Activated CD8-positive, alpha-beta T cell treated with anti-CD3 and anti-CD28 coated beads for 36 hours (primary cell): ENCODE results near the gene KCP. TPM values are rescaled to one million over a fixed set of nuclear protein-coding genes. Genes with fewer than 3 reads are reported as not detected.

Experiments
- ATAC-seq: fragments of 200-7000 bp; cut with Tn5 transposase; one replicate; pipeline ENCODE4 v1.10.0; 2021; ENCODE audit warnings: mild to moderate bottlenecking, moderate library complexity
- CTCF ChIA-PET: fragments of 350-600 bp; sonication (Branson Sonifier 250); formaldehyde crosslinking; loops from one replicate; lab custom pipeline; 2021; ENCODE audit warnings: antibody characterized with exemption; lab: Charles Lee
- POLR2A ChIA-PET: fragments of 350-600 bp; sonication (Branson Sonifier 250); formaldehyde crosslinking; loops from one replicate; lab custom pipeline; 2021; ENCODE audit warnings: antibody characterized with exemption; lab: Charles Lee
- DNase-seq: peaks from one replicate; pipeline ENCODE4 v3.0.0-alpha.2; 2020
- H3K27ac Mint-ChIP-seq: one replicate; pipeline ENCODE4 v1.8.0; 2021; ENCODE audit warnings: mild to moderate bottlenecking, mixed read lengths
- H3K27me3 Mint-ChIP-seq: one replicate; pipeline ENCODE4 v1.8.0; 2021; ENCODE audit warnings: mixed read lengths
- H3K36me3 Mint-ChIP-seq: one replicate; pipeline ENCODE4 v1.8.0; 2021; ENCODE audit warnings: low read depth, mixed read lengths
- H3K4me1 Mint-ChIP-seq: one replicate; pipeline ENCODE4 v1.8.0; 2021; ENCODE audit warnings: low read depth, mixed read lengths
- H3K4me3 Mint-ChIP-seq: one replicate; pipeline ENCODE4 v1.8.0; 2021; ENCODE audit warnings: mild to moderate bottlenecking, moderate library complexity, mixed read lengths
- H3K9me3 Mint-ChIP-seq: one replicate; pipeline ENCODE4 v1.8.0; 2021; ENCODE audit warnings: mixed read lengths
- intact Hi-C: fragments of 100-400 bp; cut with micrococcal nuclease; formaldehyde crosslinking; loops from one replicate; pipeline ENCODE4 v1.10.0; 2022
- total RNA-seq, 2 experiments: library from RNA; stranded (reverse); gene quantifications; one replicate each; pipeline ENCODE4 v1.2.3, GENCODE V29; 2021
- TF ChIP-seq, protein P1 (sequence below): fragments of 200-600 bp; IDR thresholded peaks from one replicate; pipeline ENCODE4 v1.8.0; 2022; ENCODE audit warnings: antibody characterized with exemption, mild to moderate bottlenecking

KCP gene
- total RNA-seq, 2 experiments from 2014 or later = not detected

DNA sequence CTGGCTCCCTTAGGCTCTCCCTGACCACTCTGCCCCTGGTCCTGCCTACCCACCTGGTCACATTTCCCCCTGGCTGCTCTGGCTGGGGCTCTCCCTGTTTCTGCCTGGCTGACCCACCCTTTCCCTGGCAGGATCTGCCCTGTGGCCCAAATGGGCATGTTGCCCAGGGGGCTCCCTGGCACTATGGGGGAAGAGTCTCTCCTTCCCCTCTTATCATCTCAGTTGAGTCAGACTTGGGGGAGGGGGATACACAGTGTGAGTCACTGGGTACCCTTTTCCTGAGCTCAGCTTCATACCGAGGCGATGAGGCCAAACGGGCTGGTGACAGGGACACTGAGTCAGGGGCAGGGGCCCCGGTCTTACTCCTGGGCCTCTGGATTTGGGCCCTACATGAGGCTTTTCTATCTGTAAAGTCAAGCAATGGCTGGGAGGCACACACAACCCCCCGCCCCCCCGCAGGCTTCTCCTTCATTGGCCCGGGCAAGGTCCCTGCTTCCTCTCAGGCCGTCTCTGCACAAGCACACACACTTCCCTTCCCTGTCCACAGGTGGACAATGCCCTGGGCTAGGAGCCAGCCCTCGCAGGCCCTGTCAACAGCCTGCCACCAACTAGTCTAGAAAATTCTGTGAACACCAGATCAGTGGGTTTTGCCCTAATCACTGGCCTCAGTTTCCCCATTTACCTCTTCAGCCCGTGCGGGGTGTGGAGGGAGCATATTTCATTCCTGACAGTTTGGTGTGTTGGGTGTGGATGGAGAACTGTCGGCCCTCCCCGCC is 80.9 kb downstream of the KCP start:
- CTCF ChIA-PET = no interaction called here
- intact Hi-C loops = no loop called here
- Mint-ChIP-seq H3K4me1 (peaks cover 15% of the 10 kb centered on the region), H3K27ac (no peak overlapping the region), H3K9me3 (no peaks in the 10 kb centered on the region), H3K36me3 (no peaks in the 10 kb centered on the region), H3K27me3 (peaks cover 38% of the 10 kb centered on the region), H3K4me3 (no peak overlapping the region)
- POLR2A ChIA-PET = no interaction called here
- DNase-seq (peak; percentile 16), ATAC-seq (no peak)
- TF ChIP-seq, protein P1, sequence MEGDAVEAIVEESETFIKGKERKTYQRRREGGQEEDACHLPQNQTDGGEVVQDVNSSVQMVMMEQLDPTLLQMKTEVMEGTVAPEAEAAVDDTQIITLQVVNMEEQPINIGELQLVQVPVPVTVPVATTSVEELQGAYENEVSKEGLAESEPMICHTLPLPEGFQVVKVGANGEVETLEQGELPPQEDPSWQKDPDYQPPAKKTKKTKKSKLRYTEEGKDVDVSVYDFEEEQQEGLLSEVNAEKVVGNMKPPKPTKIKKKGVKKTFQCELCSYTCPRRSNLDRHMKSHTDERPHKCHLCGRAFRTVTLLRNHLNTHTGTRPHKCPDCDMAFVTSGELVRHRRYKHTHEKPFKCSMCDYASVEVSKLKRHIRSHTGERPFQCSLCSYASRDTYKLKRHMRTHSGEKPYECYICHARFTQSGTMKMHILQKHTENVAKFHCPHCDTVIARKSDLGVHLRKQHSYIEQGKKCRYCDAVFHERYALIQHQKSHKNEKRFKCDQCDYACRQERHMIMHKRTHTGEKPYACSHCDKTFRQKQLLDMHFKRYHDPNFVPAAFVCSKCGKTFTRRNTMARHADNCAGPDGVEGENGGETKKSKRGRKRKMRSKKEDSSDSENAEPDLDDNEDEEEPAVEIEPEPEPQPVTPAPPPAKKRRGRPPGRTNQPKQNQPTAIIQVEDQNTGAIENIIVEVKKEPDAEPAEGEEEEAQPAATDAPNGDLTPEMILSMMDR = no peak

DNA sequence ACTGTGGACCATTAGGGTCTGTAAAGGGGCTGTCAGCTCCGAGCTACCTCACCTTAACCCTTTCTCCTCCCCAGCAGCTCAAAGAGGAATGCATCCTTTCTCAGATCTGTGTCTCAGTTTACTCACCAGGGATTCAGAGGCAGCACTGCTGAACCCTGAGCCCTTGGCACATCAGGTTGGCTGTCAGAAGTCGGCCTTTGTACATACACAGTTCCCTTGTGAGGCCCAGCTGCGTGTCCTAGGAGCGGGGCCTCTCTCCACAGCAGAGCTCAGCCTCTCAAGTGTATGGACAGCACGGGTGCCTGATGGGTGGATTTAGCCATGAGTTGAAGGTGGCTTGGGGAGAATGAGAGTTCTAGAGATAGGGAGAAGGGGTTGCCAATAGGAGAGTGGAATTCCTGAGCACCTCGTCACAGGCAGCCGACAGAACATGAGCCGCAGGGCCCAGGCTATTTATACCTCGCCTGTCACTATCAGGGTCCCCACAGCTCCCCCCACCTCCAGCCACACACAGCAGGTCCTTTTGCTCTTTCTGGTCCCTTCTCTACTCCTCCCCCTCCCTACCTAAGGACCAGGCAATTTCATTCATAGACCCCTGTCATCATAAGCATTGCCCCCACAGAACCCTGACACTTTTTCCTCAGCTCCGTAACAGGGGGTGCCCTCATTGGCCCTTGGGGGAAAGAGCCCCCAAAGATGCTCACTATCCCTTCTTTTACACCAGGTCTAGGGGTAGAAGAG is 82.4 kb downstream of the KCP start:
- ChIA-PET POLR2A (no interaction called here), CTCF (interaction anchor here (1.0 to 1.2 kb wide), 2 partner anchors 55 to 103 kb away, joined by 3 read pairs; no protein-coding TSS in a partner anchor)
- H3K36me3 Mint-ChIP-seq = no peaks in the 10 kb centered on the region
- peaks cover 15% of the 10 kb centered on the region for H3K4me1 Mint-ChIP-seq
- H3K4me3 Mint-ChIP-seq = no peak overlapping the region
- ATAC-seq (no peak), DNase-seq (no peak)
- intact Hi-C loops = no loop called here
- TF ChIP-seq, protein P1 = no peak
- H3K27ac Mint-ChIP-seq = no peak overlapping the region
- H3K9me3 Mint-ChIP-seq = no peaks in the 10 kb centered on the region
- peaks cover 38% of the 10 kb centered on the region for H3K27me3 Mint-ChIP-seq

DNA sequence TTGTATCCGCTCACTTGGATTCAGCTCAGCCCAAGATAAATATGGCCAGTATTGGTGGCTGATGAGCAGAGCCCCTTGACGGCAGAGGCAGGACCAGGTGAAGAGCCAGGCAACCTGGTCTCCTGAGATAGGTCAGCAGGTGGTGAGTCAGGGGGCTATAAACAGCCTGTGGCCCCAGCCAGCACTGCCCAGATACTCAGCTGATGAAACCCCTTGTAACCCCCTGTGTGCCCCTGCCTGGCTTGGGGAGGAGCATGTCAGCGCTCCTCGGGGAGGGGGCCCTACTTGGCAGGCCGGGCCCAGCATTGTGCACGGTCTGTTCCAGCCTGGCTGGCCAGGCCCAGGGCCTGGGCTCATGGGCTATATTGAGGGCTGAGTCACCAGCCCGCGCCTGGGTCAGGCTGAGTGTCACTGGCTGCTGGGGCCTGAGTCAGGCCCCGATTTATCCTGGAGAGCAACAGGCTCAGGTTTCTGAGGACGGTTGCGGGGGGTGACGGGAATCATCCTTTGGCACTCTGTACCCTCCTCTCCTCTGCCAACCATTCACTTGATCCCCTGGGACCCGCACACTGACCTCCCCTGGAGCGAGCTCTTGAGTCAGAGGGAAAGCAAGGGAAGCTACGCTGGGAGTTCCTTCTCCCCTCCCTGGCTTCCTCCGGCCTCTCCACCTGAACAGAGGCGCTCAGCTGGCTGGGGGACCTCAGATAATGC is 83.1 kb downstream of the KCP start:
- Mint-ChIP-seq H3K27ac (no peak overlapping the region), H3K36me3 (no peaks in the 10 kb centered on the region), H3K9me3 (no peaks in the 10 kb centered on the region), H3K4me3 (no peak overlapping the region), H3K27me3 (peaks cover 38% of the 10 kb centered on the region), H3K4me1 (peaks cover 15% of the 10 kb centered on the region)
- ChIA-PET POLR2A (interaction anchor here (0.6 kb wide), 2 partner anchors 36 to 275 kb away, joined by 3 read pairs; no protein-coding TSS in a partner anchor), CTCF (interaction anchor here (1.0 to 1.2 kb wide), 2 partner anchors 56 to 102 kb away, joined by 3 read pairs; no protein-coding TSS in a partner anchor)
- DNase-seq (no peak), ATAC-seq (no peak)
- TF ChIP-seq, protein P1 = no peak
- intact Hi-C loops = no loop called here

DNA sequence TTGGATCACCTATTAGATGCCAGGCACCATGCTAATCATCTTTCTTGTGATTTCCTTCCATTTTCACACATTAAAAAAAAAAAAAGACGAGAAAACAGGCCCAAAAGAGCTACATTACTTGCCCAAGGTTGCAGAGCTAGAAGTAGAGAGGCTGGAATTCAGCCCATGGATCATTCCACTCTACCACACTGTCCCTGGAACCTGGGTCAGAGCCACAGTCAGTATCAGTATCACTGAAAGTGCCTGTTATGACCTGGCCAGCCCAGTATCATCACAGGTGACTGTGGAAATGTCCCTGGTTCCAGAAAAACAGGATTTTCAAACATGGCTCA is 83.6 kb downstream of the KCP start:
- Mint-ChIP-seq H3K36me3 (no peaks in the 10 kb centered on the region), H3K9me3 (no peaks in the 10 kb centered on the region), H3K4me1 (peaks cover 14% of the 10 kb centered on the region), H3K4me3 (no peak overlapping the region), H3K27me3 (peaks cover 38% of the 10 kb centered on the region), H3K27ac (no peak overlapping the region)
- no peak for DNase-seq
- CTCF ChIA-PET = no interaction called here
- intact Hi-C loops = no loop called here
- no peak for ATAC-seq
- POLR2A ChIA-PET = interaction anchor here (0.6 kb wide), 2 partner anchors 37 to 275 kb away, joined by 3 read pairs; no protein-coding TSS in a partner anchor
- TF ChIP-seq, protein P1 = no peak

Other genes with a start within 250 kb of the KCP start
- under 1 TPM in 1 of 2 experiments, not detected in 1; 0.25 TPM for gene GARIN1A, start 238.4 kb downstream of the KCP start, total RNA-seq
- 10 to 100 TPM; 30.9 to 33.1 TPM for gene CALU, start 171.3 kb downstream of the KCP start, total RNA-seq
- not detected for gene OPN1SW, start 134.9 kb downstream of the KCP start, total RNA-seq
- gene CCDC136, start 118.7 kb downstream of the KCP start, total RNA-seq = 1 to 10 TPM; 7.6 to 9.6 TPM
- under 1 TPM; 0.14 to 0.16 TPM for gene FLNC, start 80.3 kb downstream of the KCP start, total RNA-seq
- gene ATP6V1F, start 47.9 kb downstream of the KCP start, total RNA-seq = 100 to 1,000 TPM; 109 to 113 TPM
- 1 to 10 TPM; 6.5 to 7.7 TPM for gene IRF5, start 27.2 kb upstream of the KCP start, total RNA-seq
- 10 to 100 TPM; 58.4 to 59.3 TPM for gene TNPO3, start 144.4 kb upstream of the KCP start, total RNA-seq
- 10 to 100 TPM in 1 of 2 experiments, 1 to 10 TPM in 1; 9.3 to 11.0 TPM for gene TSPAN33, start 234.0 kb upstream of the KCP start, total RNA-seq